Lung (tissue), 12 donors: ENCODE results near the gene PLD5. TPM values are rescaled to one million over a fixed set of nuclear protein-coding genes. Genes with fewer than 3 reads are reported as not detected.

Experiments used
- ATAC-seq: fragments of 200-7000 bp; cut with Tn5 transposase; one replicate; pipeline ENCODE4 v1.9.1; 2020; ENCODE audit warnings: moderate number of reproducible peaks; ENCODE audit not compliant: insufficient read depth, low FRiP score
- DNase-seq, 3 donors: peaks; one replicate each; pipeline ENCODE4 v3.0.0-alpha.2; 2013 to 2017
- H3K27ac ChIP-seq, 2 donors: one replicate each; pipeline ENCODE4 v1.5.1; 2013; ENCODE audit warnings: mild to moderate bottlenecking in 2 of 2, moderate library complexity in 2 of 2, control low read depth in 1 of 2, inconsistent platforms in 1 of 2, low read depth in 1 of 2, low read length in 1 of 2
- H3K27me3 ChIP-seq, 3 donors: one replicate each; pipeline ENCODE4 v1.5.1; 2013; ENCODE audit warnings: low read length in 2 of 3; ENCODE audit not compliant: control insufficient read depth in 3 of 3, insufficient read depth in 3 of 3
- H3K36me3 ChIP-seq, 4 donors: one replicate each; pipeline ENCODE4 v1.5.1; 2013; ENCODE audit warnings: low read length in 4 of 4, mild to moderate bottlenecking in 1 of 4, moderate library complexity in 1 of 4; ENCODE audit not compliant: control insufficient read depth in 4 of 4, insufficient read depth in 4 of 4
- H3K4me1 ChIP-seq, 5 donors: one replicate each; pipeline ENCODE4 v1.5.1; 2013; ENCODE audit warnings: low read length in 5 of 5, mild to moderate bottlenecking in 2 of 5, moderate library complexity in 1 of 5; ENCODE audit not compliant: control insufficient read depth in 5 of 5, insufficient read depth in 5 of 5
- H3K4me3 ChIP-seq: one replicate; pipeline ENCODE4 v1.5.1; 2013; ENCODE audit warnings: mild to moderate bottlenecking, control low read depth, moderate library complexity
- H3K9ac ChIP-seq, 2 donors: one replicate each; pipeline ENCODE4 v1.5.1; 2013; ENCODE audit warnings: low read length in 2 of 2, control low read depth in 1 of 2; ENCODE audit not compliant: insufficient read depth in 1 of 2
- H3K9me3 ChIP-seq, 4 donors: one replicate each; pipeline ENCODE4 v1.5.1; 2013; ENCODE audit warnings: low read length in 3 of 4, mild to moderate bottlenecking in 1 of 4, moderate library complexity in 1 of 4; ENCODE audit not compliant: control insufficient read depth in 4 of 4, insufficient read depth in 3 of 4
- CTCF ChIP-seq: IDR thresholded peaks from 2 replicates; pipeline ENCODE4 v1.5.1; 2012; ENCODE audit warnings: mild to moderate bottlenecking; ENCODE audit errors: control extremely low read depth, extremely low read depth
- WGBS, 2 donors: extraction: QIAGEN DNeasy Blood & Tissue Kit; methylation state at CpG; one replicate each; pipeline ENCODE4 v1.1.7; 2013; 5-methylcytosine and 5-hydroxymethylcytosine counted together
- polyA plus RNA-seq, 2 donors: library from polyadenylated mRNA; stranded (reverse); fragments of 200-250 nt; gene quantifications; one replicate each; pipeline ENCODE4 v1.2.1, GENCODE V29; 2013
- total RNA-seq, 2 donors: library from RNA; depleted of rRNA in 1 of 2; stranded (reverse); fragments of >200 nt in 1 of 2; gene quantifications; one replicate each; pipeline ENCODE4 v1.2.1, GENCODE V29; 2014 to 2021
- donor health status: control.
- donor health status: control.
- donor health status: Bipolar disorder and iron deficiency.
- donor health status: healthy.
- donor health status: DM: yes; HTN: yes; CAD: no.

PLD5 gene
- total and polyA plus RNA-seq, 4 donors: 0.09 to 0.43 (median 0.28) TPM

DNA sequence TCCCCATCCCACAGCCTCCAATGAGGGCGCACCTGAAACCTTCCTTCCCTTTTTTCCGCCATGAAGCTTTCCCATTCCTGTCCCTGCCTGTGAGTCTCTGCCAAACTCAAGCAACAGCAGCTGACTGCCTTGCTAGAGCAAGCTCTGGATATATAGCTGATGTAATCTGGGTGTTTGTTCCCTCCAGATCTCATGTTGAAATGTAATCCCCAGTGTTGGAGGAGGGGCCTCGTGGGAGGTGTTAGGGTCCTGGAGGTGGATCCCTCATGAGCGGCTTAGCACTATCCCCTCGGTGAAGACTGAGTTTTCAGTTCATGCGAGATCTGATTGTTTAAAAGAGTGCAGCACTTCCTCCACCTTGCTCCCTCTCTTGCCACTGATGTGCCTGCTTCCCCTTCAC lies 321.2 kb downstream of the PLD5 start:
- ATAC-seq (no peak), DNase-seq (no peak)
- no peak overlapping the region for H3K27ac ChIP-seq
- H3K4me1 ChIP-seq: peaks cover 0 to 4% (median 0%) of the 10 kb centered on the region in 5 donors
- H3K9me3 ChIP-seq: peaks cover 0 to 2% (median 0%) of the 10 kb centered on the region in 4 donors
- no peak for TF ChIP-seq CTCF
- no peaks in the 10 kb centered on the region for H3K27me3 ChIP-seq
- WGBS, 2 donors: 79 to 82% methylated on average over 6 of the region's 6 CpGs
- H3K36me3 ChIP-seq: no peaks in the 10 kb centered on the region
- no peak overlapping the region for H3K4me3 ChIP-seq
- H3K9ac ChIP-seq: no peak overlapping the region

GRCh38 chr1:242201090-242201489 lies 323.4 kb downstream of the PLD5 start:
- no peaks in the 10 kb centered on the region for H3K27me3 ChIP-seq
- peaks cover 0 to 2% (median 0%) of the 10 kb centered on the region in 5 donors for H3K4me1 ChIP-seq
- no peaks in the 10 kb centered on the region for H3K36me3 ChIP-seq
- H3K9me3 ChIP-seq: no peaks in the 10 kb centered on the region
- WGBS, 2 donors: 88 to 91% methylated on average over 2 of the region's 2 CpGs
- TF ChIP-seq CTCF: no peak
- H3K4me3 ChIP-seq: no peak overlapping the region
- H3K27ac ChIP-seq: no peak overlapping the region
- DNase-seq: no peak
- ATAC-seq: no peak
- no peak overlapping the region for H3K9ac ChIP-seq

- ATAC-seq: no peak
- Histone ChIP-seq H3K9me3 (no peaks in the 10 kb centered on the region), H3K36me3 (no peaks in the 10 kb centered on the region), H3K4me3 (no peak overlapping the region), H3K27me3 (no peaks in the 10 kb centered on the region), H3K9ac (no peak overlapping the region), H3K4me1 (no peaks in the 10 kb centered on the region), H3K27ac (no peak overlapping the region)
- WGBS, 2 donors: 83 to 84% methylated on average over 8 of the region's 8 CpGs
- no peak for DNase-seq
- no peak for TF ChIP-seq CTCF
Observed at GRCh38 chr1:242199776-242200458, 324.6 kb downstream of the PLD5 start.
